ENCODE data around the gene KCNMB2.

KCNMB2 gene

DNA sequence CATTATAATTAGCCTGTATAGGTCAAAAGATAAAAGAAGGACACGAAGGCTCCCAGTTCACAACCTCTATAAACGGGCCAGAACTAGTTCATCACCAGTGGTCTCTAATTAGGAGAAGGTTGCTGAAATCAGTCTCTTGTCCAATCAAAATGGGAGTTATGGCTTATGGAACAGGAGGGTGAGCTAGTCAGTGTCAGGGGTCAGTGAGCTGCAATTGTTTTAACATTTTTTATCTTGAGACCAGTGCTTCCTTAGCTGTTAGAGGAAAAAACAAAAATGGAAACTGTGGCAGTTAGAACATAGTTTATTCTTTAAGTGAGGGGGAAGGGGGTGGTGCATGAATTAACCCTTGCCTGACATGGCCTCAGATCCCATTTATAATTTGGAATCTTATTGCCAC, 141.7 kb downstream of the KCNMB2 start:
- ATAC-seq (ENCODE audit: insufficient read depth, low read depth), result no peak
- no peak for TF ChIP-seq EZH2 (IDR thresholded peaks at IDR 0.05; ENCODE audit: borderline replicate concordance, low read depth, low read length, severe bottlenecking)
- TF ChIP-seq CTCF (IDR thresholded peaks at IDR 0.05; ENCODE audit: borderline replicate concordance, extremely low read depth, low read length, poor library complexity, severe bottlenecking), result no peak
- DNase-seq, result no peak
- H3K27me3 ChIP-seq (ENCODE audit: insufficient read depth, low read length, poor library complexity), result no peaks in the 10 kb centered on the region
- H3K4me3 ChIP-seq (ENCODE audit: low read depth in 1 of 2, low read length in 2 of 2), result no peak overlapping the region
- H3K9me3 ChIP-seq (ENCODE audit: insufficient read depth, low read length, severe bottlenecking), result no peaks in the 10 kb centered on the region
- H3K36me3 ChIP-seq (ENCODE audit: insufficient read depth, low read length), result no peaks in the 10 kb centered on the region
- no peak overlapping the region for H2AFZ ChIP-seq (ENCODE audit: low read depth, low read length)
- H3K9ac ChIP-seq (ENCODE audit: low read depth, low read length), result no peak overlapping the region
- no peak overlapping the region for H3K27ac ChIP-seq (ENCODE audit: low read length)
- H4K20me1 ChIP-seq (ENCODE audit: insufficient read depth, low read length), result no peaks in the 10 kb centered on the region
- no peak overlapping the region for H3K4me2 ChIP-seq (ENCODE audit: insufficient read depth, low read length)
- H3K4me1 ChIP-seq (ENCODE audit: insufficient read depth, low read length), result no peaks in the 10 kb centered on the region
- H3K79me2 ChIP-seq (ENCODE audit: insufficient read depth, low read length), result no peaks in the 10 kb centered on the region

- Histone ChIP-seq H3K79me2 (ENCODE audit: insufficient read depth, low read length) (no peaks in the 10 kb centered on the region), H3K4me2 (ENCODE audit: insufficient read depth, low read length) (no peak overlapping the region), H3K4me1 (ENCODE audit: insufficient read depth, low read length) (no peaks in the 10 kb centered on the region), H3K36me3 (ENCODE audit: insufficient read depth, low read length) (no peaks in the 10 kb centered on the region), H3K4me3 (ENCODE audit: low read depth in 1 of 2, low read length in 2 of 2) (no peak overlapping the region), H3K27me3 (ENCODE audit: insufficient read depth, low read length, poor library complexity) (no peaks in the 10 kb centered on the region), H2AFZ (ENCODE audit: low read depth, low read length) (no peak overlapping the region), H3K9me3 (ENCODE audit: insufficient read depth, low read length, severe bottlenecking) (no peaks in the 10 kb centered on the region), H4K20me1 (ENCODE audit: insufficient read depth, low read length) (no peaks in the 10 kb centered on the region), H3K9ac (ENCODE audit: low read depth, low read length) (no peak overlapping the region), H3K27ac (ENCODE audit: low read length) (no peak overlapping the region)
- no peak for DNase-seq
- TF ChIP-seq CTCF (IDR thresholded peaks at IDR 0.05; ENCODE audit: borderline replicate concordance, extremely low read depth, low read length, poor library complexity, severe bottlenecking), result no peak
- no peak for TF ChIP-seq EZH2 (IDR thresholded peaks at IDR 0.05; ENCODE audit: borderline replicate concordance, low read depth, low read length, severe bottlenecking)
- no peak for ATAC-seq (ENCODE audit: insufficient read depth, low read depth)
These were observed 143.8 kb downstream of the KCNMB2 start for GRCh38 chr3:178680037-178680436.

DNA sequence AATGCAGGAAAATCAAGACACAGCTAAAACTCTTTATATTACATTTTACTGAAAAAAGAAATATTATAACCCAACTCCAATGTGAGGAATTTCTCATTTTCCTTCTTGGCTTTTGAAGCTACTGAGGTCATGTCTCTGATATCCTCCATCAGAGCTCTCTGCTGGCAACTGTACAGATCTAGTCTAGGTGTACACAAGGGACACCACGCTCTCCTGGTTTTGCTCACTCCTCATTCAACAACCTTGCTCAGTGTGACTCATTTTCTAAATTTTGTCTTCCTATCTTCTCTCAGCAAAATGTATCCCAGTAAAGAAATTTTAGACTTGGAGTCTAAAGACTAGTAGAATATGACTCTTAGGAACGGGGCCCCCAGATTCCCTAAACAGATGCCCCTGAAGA, 144.3 kb downstream of the KCNMB2 start:
- Histone ChIP-seq H3K9ac (ENCODE audit: low read depth, low read length) (no peak overlapping the region), H3K27me3 (ENCODE audit: insufficient read depth, low read length, poor library complexity) (no peaks in the 10 kb centered on the region), H3K36me3 (ENCODE audit: insufficient read depth, low read length) (no peaks in the 10 kb centered on the region), H3K79me2 (ENCODE audit: insufficient read depth, low read length) (no peaks in the 10 kb centered on the region), H3K27ac (ENCODE audit: low read length) (no peak overlapping the region), H2AFZ (ENCODE audit: low read depth, low read length) (no peak overlapping the region), H3K4me3 (ENCODE audit: low read depth in 1 of 2, low read length in 2 of 2) (no peak overlapping the region), H3K4me2 (ENCODE audit: insufficient read depth, low read length) (no peak overlapping the region), H3K4me1 (ENCODE audit: insufficient read depth, low read length) (no peaks in the 10 kb centered on the region), H3K9me3 (ENCODE audit: insufficient read depth, low read length, severe bottlenecking) (no peaks in the 10 kb centered on the region), H4K20me1 (ENCODE audit: insufficient read depth, low read length) (no peaks in the 10 kb centered on the region)
- no peak for ATAC-seq (ENCODE audit: insufficient read depth, low read depth)
- TF ChIP-seq EZH2 (IDR thresholded peaks at IDR 0.05; ENCODE audit: borderline replicate concordance, low read depth, low read length, severe bottlenecking) (no peak), CTCF (IDR thresholded peaks at IDR 0.05; ENCODE audit: borderline replicate concordance, extremely low read depth, low read length, poor library complexity, severe bottlenecking) (no peak)
- no peak for DNase-seq

Data from DND-41 (cell line).